OCI-LY3 (cell line): ENCODE results near the gene ZFAND3.

Source experiments
- H2AFZ ChIP-seq: fragments of 200-600, 300-600 bp; shearing (Covaris generic); 2 replicates; pipeline ENCODE4 v1.6.0; 2014; ENCODE audit warnings: antibody characterized with exemption, low read depth, low read length
- H3K27ac ChIP-seq: fragments of 200-600, 300-600 bp; sonication (generic); 2 replicates; pipeline ENCODE4 v1.5.1; 2014; ENCODE audit warnings: mild to moderate bottlenecking, low read length, moderate library complexity, mixed read lengths
- H3K27me3 ChIP-seq: fragments of 200-600, 300-600 bp; sonication (generic); 2 replicates; pipeline ENCODE4 v1.6.1; 2014; ENCODE audit warnings: low read depth, low read length, mixed read lengths
- H3K36me3 ChIP-seq: fragments of 200-600, 300-600 bp; sonication (generic); replicated peaks from 2 replicates; pipeline ENCODE3; 2014; ENCODE audit warnings: low read depth, low read length, mixed read lengths
- H3K4me1 ChIP-seq: fragments of 300-600, 200-600 bp; sonication (generic); 2 replicates; pipeline ENCODE4 v1.6.1; 2014; ENCODE audit warnings: low read length, mixed read lengths
- H3K4me2 ChIP-seq: fragments of 200-600, 300-600 bp; sonication (generic); 2 replicates; pipeline ENCODE4 v1.6.1; 2014; ENCODE audit warnings: low read length, mixed read lengths
- H3K4me3 ChIP-seq: fragments of 300-600, 200-600 bp; sonication (generic); 2 replicates; pipeline ENCODE4 v1.5.1; 2014; ENCODE audit warnings: antibody characterized with exemption, mild to moderate bottlenecking, low read length, moderate library complexity
- H3K79me2 ChIP-seq: fragments of 300-600, 200-600 bp; shearing (Covaris generic); 2 replicates; pipeline ENCODE4 v1.6.1; 2014; ENCODE audit warnings: mild to moderate bottlenecking, low read length, mixed read lengths
- H3K9ac ChIP-seq: fragments of 300-600, 200-600 bp; shearing (Covaris generic); 2 replicates; pipeline ENCODE4 v1.6.0; 2014; ENCODE audit warnings: mild to moderate bottlenecking, low read length, moderate library complexity
- H3K9me3 ChIP-seq: fragments of 200-600, 300-600 bp; shearing (Covaris generic); 2 replicates; pipeline ENCODE4 v1.6.1; 2014; ENCODE audit warnings: low read length, mixed read lengths; ENCODE audit not compliant: insufficient read depth
- H4K20me1 ChIP-seq: fragments of 200-600, 300-600 bp; sonication (generic); 2 replicates; pipeline ENCODE4 v1.6.1; 2016; ENCODE audit warnings: low read length, mixed read lengths; ENCODE audit not compliant: insufficient read depth
- EZH2phosphoT487 ChIP-seq: fragments of 200-600 bp; shearing (Covaris generic); IDR thresholded peaks from 2 replicates; pipeline ENCODE4 v1.6.1; 2018; ENCODE audit warnings: antibody characterized with exemption, mixed run types, low read depth
- TF ChIP-seq, protein P1 (sequence below): fragments of 200-600, 300-600 bp; sonication (generic); IDR thresholded peaks from 2 replicates; pipeline ENCODE4 v1.5.1; 2014; ENCODE audit warnings: antibody characterized with exemption, low read length, low read depth

ZFAND3 gene

DNA sequence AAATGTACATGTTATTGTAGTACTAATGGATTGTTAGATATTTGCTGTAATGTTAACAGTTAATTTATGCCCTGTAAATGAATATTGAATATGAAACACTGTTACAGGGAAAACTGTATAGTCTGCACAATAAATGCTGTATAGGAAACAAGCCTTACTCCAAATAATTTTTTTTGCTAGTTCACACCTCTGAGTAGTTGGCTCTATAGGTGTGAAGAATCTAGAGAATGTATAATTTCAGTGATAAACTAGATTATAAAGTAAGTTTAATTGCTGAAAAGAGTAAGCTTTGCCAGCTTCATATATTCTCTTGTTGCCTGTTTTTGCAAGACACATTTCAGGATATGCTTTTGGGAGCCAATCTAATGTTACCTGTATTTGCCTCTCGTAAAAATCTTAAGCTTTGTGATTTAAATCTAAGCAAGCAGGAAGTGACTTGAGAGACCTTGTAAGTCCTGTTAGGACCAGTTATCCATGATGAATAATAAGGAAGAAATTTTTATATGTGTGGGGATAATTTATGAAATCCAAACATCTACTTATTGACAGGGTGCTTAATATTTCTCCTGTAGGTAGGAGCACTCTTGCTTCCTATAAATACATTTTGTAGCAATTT, 232.4 kb downstream of the ZFAND3 start:
- Histone ChIP-seq H4K20me1 (peaks cover 23% of the 10 kb centered on the region), H3K27me3 (no peaks in the 10 kb centered on the region), H3K4me1 (peaks cover 15% of the 10 kb centered on the region), H2AFZ (no peak overlapping the region), H3K4me3 (no peak overlapping the region), H3K9me3 (no peaks in the 10 kb centered on the region), H3K4me2 (no peak overlapping the region), H3K36me3 (no peaks in the 10 kb centered on the region), H3K9ac (no peak overlapping the region), H3K27ac (no peak overlapping the region), H3K79me2 (no peaks in the 10 kb centered on the region; the same call in 1 of the 2 replicates)
- TF ChIP-seq EZH2phosphoT487 = no peak
- TF ChIP-seq, protein P1, sequence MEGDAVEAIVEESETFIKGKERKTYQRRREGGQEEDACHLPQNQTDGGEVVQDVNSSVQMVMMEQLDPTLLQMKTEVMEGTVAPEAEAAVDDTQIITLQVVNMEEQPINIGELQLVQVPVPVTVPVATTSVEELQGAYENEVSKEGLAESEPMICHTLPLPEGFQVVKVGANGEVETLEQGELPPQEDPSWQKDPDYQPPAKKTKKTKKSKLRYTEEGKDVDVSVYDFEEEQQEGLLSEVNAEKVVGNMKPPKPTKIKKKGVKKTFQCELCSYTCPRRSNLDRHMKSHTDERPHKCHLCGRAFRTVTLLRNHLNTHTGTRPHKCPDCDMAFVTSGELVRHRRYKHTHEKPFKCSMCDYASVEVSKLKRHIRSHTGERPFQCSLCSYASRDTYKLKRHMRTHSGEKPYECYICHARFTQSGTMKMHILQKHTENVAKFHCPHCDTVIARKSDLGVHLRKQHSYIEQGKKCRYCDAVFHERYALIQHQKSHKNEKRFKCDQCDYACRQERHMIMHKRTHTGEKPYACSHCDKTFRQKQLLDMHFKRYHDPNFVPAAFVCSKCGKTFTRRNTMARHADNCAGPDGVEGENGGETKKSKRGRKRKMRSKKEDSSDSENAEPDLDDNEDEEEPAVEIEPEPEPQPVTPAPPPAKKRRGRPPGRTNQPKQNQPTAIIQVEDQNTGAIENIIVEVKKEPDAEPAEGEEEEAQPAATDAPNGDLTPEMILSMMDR = no peak

- H3K9ac ChIP-seq = no peak overlapping the region
- H3K36me3 ChIP-seq = no peaks in the 10 kb centered on the region
- H3K79me2 ChIP-seq = no peaks in the 10 kb centered on the region; the same call in 1 of the 2 replicates
- H3K4me2 ChIP-seq = peak overlapping the region; percentile 33; the same call in 1 of the 2 replicates
- H4K20me1 ChIP-seq = peaks cover 23% of the 10 kb centered on the region
- no peak overlapping the region for H3K27ac ChIP-seq
- H3K4me1 ChIP-seq = peaks cover 28% of the 10 kb centered on the region
- no peaks in the 10 kb centered on the region for H3K9me3 ChIP-seq
- no peak overlapping the region for H3K4me3 ChIP-seq
- TF ChIP-seq EZH2phosphoT487 = no peak
- TF ChIP-seq, protein P1 = no peak
- no peaks in the 10 kb centered on the region for H3K27me3 ChIP-seq
- no peak overlapping the region for H2AFZ ChIP-seq
Measured at GRCh38 chr6:38054527-38055202, 235.1 kb downstream of the ZFAND3 start.

- H2AFZ ChIP-seq = no peak overlapping the region
- peak overlapping the region; percentile 33 for H3K4me2 ChIP-seq
- TF ChIP-seq, protein P1 = no peak
- TF ChIP-seq EZH2phosphoT487 = no peak
- H3K27me3 ChIP-seq = no peaks in the 10 kb centered on the region
- no peak overlapping the region for H3K27ac ChIP-seq
- no peak overlapping the region for H3K9ac ChIP-seq
- peaks cover 23% of the 10 kb centered on the region for H4K20me1 ChIP-seq
- H3K36me3 ChIP-seq = no peaks in the 10 kb centered on the region
- no peak overlapping the region for H3K4me3 ChIP-seq
- no peaks in the 10 kb centered on the region for H3K9me3 ChIP-seq
- peaks cover 28% of the 10 kb centered on the region for H3K4me1 ChIP-seq
- H3K79me2 ChIP-seq = no peaks in the 10 kb centered on the region; the same call in 1 of the 2 replicates
Measured at GRCh38 chr6:38055203-38055589, 235.7 kb downstream of the ZFAND3 start.

GRCh38 chr6:38056361-38056760, 236.8 kb downstream of the ZFAND3 start:
- Histone ChIP-seq H3K9me3 (no peaks in the 10 kb centered on the region), H3K9ac (no peak overlapping the region), H3K27me3 (no peaks in the 10 kb centered on the region), H3K4me1 (peaks cover 28% of the 10 kb centered on the region), H3K4me3 (no peak overlapping the region), H2AFZ (no peak overlapping the region), H3K27ac (no peak overlapping the region), H3K36me3 (peaks cover under 1% of the 10 kb centered on the region), H3K4me2 (no peak overlapping the region), H3K79me2 (no peaks in the 10 kb centered on the region; the same call in 1 of the 2 replicates), H4K20me1 (peaks cover 23% of the 10 kb centered on the region)
- TF ChIP-seq, protein P1 = no peak
- no peak for TF ChIP-seq EZH2phosphoT487
